Measurements from ENCODE around the gene TTYH3. TPM values are rescaled to one million over a fixed set of nuclear protein-coding genes. Genes with fewer than 3 reads are reported as not detected.

The TTYH3 gene
- total and polyA plus RNA-seq, 2 of the 13 experiments (the other 11 are each of a cell fraction or from before 2014, with no cell fraction given) = 26.3 to 50.0 TPM

- TF ChIP-seq ZBTB46 (CRISPR knock-in tag; IDR thresholded peaks at IDR 0.05; ENCODE audit: borderline replicate concordance) (no peak), TERF1 (CRISPR knock-in tag; IDR thresholded peaks at IDR 0.05) (no peak), ZNF484 (CRISPR knock-in tag; IDR thresholded peaks at IDR 0.05; ENCODE audit: borderline replicate concordance, low read depth) (no peak), GPN1 (CRISPR knock-in tag; IDR thresholded peaks at IDR 0.05; ENCODE audit: borderline replicate concordance) (no peak), ZNF362 (CRISPR knock-in tag; IDR thresholded peaks at IDR 0.05; ENCODE audit: borderline replicate concordance) (no peak), GRHL1 (CRISPR knock-in tag; conservative IDR thresholded peaks at IDR 0.05) (no peak), ZNF546 (CRISPR knock-in tag; conservative IDR thresholded peaks at IDR 0.05) (peak; percentile 90), ISX (CRISPR knock-in tag; conservative IDR thresholded peaks at IDR 0.05) (no peak), ZFP82 (CRISPR knock-in tag; IDR thresholded peaks at IDR 0.05; ENCODE audit: borderline replicate concordance) (no peak), MBD4 (IDR thresholded peaks at IDR 0.05; ENCODE audit: borderline replicate concordance, low read length) (no peak), ZBTB42 (CRISPR knock-in tag; IDR thresholded peaks at IDR 0.05) (peak; percentile 78; the same call in 1 of the 2 replicates), NR1H2 (CRISPR knock-in tag; IDR thresholded peaks at IDR 0.05; ENCODE audit: borderline replicate concordance, low read depth) (no peak), MED13 (CRISPR knock-in tag; IDR thresholded peaks at IDR 0.05) (peak; percentile 91), MIER3 (CRISPR knock-in tag; IDR thresholded peaks at IDR 0.05; ENCODE audit: borderline replicate concordance) (no peak; the same call in 1 of the 2 replicates), ZNF552 (CRISPR knock-in tag; IDR thresholded peaks at IDR 0.05; ENCODE audit: borderline replicate concordance) (no peak), ZNF276 (CRISPR knock-in tag; IDR thresholded peaks at IDR 0.05; ENCODE audit: low read depth) (peak; percentile 72; the same call in 1 of the 2 replicates), ZNF577 (CRISPR knock-in tag; IDR thresholded peaks at IDR 0.05; ENCODE audit: borderline replicate concordance, low read depth) (no peak), EZH2 (conservative IDR thresholded peaks at IDR 0.05; ENCODE audit: low read depth, low read length) (no peak), KAT7 (CRISPR knock-in tag; IDR thresholded peaks at IDR 0.05; ENCODE audit: borderline replicate concordance) (no peak), NONO (IDR thresholded peaks at IDR 0.05) (no peak), NONO (CRISPR knock-in tag; conservative IDR thresholded peaks at IDR 0.05) (peak; percentile 96)
Observed at GRCh38 chr7:2622869-2623697, 8.7 kb upstream of the TTYH3 start (continued).

Measured in HepG2 (cell line).